GM12872 (cell line): ENCODE data around the gene RFLNA.
A peak's percentile ranks its signal among the peaks of the same experiment; 100 is the strongest.

ENCODE experiments used
- TF ChIP-seq, protein P1 (sequence below): IDR thresholded peaks from 3 replicates; pipeline ENCODE4 v1.5.1; 2011; ENCODE audit warnings: low read depth, mild to moderate bottlenecking, low read length, moderate library complexity; ENCODE audit not compliant: insufficient read depth

RFLNA gene

GRCh38 chr12:124317400-124317799 lies 22.5 kb downstream of the RFLNA start:
- TF ChIP-seq, protein P1, sequence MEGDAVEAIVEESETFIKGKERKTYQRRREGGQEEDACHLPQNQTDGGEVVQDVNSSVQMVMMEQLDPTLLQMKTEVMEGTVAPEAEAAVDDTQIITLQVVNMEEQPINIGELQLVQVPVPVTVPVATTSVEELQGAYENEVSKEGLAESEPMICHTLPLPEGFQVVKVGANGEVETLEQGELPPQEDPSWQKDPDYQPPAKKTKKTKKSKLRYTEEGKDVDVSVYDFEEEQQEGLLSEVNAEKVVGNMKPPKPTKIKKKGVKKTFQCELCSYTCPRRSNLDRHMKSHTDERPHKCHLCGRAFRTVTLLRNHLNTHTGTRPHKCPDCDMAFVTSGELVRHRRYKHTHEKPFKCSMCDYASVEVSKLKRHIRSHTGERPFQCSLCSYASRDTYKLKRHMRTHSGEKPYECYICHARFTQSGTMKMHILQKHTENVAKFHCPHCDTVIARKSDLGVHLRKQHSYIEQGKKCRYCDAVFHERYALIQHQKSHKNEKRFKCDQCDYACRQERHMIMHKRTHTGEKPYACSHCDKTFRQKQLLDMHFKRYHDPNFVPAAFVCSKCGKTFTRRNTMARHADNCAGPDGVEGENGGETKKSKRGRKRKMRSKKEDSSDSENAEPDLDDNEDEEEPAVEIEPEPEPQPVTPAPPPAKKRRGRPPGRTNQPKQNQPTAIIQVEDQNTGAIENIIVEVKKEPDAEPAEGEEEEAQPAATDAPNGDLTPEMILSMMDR: no peak

DNA sequence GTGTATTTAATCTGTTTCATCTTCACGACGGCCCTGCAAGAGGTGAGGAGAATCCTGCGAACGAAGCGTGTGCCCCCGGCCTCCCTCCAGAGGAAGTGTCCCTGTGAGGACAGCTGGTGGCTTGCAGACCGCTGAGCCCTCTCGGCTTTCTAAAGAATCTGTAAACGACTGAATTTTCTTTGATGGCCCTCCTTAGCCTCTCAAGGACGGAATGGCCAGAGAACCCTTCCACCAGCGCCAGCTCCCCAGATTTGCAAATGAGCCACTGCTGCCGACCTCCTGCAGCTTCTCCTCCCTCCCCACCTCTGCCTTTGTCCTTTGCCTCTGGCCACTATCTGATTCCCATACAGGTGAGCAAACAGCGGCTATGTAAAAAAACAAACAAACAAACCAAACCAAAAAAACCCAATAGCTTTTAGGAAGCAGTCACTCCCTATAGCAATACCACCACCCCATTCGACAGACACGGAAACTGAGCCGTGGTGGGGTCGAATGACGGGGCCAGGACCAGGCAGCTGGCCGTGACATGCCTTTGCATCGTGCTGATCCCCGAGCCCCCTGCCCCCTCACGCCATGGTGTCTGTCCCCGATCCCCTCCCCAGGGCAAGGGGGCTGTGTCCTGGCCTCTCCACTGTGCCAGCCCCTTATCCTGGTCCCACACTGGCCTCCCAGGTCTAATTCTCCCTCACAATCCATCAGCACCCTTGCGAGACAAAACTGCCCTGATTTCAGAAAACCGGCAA lies 23.6 kb downstream of the RFLNA start:
- TF ChIP-seq, protein P1: no peak

DNA sequence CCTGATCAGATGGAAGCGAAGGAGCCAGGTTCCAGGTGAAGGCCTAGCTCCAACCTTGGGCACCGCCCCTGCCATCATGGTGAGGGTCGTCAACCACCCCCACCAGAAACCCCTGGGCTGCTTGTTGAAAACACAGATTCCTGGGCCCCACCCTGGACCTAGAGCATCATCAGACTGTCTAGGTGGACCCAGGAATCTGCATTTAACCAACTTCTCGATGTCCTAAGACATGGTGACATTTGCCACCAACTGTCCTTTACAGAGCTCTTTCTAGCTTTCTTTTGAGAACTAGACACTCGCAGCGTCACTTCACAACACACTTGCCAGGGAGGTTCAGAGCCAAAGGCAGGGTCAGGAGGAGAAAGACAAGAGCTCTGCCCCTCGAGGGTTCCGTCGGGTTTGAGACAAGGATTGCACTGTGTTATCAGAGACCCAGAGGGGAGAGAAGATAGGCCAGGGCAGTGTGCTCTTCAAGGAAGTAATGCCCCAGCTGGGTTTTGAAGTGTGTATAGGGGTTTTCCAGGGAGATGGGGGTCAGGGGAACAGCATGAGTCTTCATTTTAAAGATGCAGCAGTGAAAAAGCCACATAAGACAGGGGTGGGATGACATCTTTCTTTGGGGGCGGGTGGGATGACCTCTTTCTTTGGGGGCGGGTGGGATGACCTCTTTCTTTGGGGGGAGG lies 24.6 kb downstream of the RFLNA start:
- TF ChIP-seq, protein P1: no peak

- TF ChIP-seq, protein P1: peak; percentile 93
Measured at GRCh38 chr12:124321040-124321481, 26.2 kb downstream of the RFLNA start.

DNA sequence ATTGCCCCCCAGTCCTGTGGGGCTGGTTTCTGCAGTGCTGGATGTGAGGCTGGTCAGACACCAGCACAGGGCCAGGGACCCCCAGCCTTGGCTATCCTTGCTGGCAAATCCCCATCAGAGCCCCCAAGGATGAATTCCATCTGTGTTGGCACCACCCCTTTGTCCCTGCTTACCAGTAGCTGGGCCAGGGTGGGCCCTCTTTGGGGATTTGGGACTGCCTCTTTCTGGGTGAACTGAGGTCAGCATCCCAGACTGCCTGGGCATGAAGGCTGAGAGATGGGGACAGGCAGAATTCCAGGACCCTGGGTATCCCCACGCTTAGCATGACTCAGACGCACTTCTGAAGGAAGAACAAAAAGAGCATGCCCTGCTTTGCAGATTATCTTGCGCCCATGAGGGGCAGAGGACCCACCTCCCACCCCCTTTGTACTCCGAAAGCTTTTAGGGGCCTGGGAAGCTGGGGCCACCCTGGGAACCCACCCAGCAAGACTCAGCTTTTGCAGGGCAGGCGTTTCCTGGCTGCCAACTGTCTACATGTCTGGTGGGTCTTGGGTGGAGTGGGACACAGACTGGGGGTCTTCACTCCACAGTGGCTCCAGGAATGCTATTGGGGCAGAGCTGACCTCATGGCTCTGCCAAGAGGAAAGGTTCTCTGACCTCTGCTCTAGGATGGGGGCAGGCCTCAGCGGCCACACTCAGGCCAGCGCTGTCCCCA lies 26.8 kb downstream of the RFLNA start:
- TF ChIP-seq, protein P1: no peak

GRCh38 chr12:124322271-124322998 lies 27.5 kb downstream of the RFLNA start:
- TF ChIP-seq, protein P1: no peak
